ENCODE data around the gene TMEM245.

Gene TMEM245

DNA sequence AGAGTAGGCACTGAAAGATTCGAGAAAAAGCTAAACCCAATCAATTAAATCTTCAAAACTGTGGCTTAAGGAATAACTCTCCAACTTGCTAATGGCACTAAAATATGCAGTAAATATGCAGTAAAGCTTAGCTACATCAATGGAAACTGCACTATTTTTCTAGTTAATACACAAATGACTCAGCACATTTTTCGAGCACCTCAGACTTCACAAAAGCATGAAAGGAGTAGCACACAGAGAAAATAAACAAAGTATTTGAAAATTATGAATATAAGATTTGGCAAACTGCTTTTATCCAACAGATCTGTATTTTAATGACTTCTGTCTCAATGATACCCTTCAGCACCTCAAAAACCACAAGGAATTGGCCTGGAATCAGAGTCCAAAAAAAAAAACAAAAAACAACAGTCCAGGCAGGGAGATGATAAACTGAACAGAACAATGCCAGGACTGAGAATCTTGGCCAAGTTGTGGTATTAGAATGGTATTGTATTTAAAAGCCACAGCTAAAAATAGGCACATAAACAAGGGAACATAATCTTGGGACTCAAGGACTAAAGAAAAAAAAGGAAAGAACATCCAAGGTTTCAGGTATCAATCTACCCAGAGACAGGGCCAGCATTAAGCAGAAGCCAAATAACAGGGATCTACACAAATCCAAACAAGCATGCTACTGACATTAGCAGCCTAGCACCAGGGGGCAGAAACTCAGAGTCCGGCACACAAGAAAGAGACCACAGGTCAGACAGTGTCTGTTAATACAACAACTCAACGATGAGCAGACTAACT lies 21.4 kb downstream of the TMEM245 start:
- DNase-seq, result peak; percentile 30 to 67 (median 61)
- peaks cover 11 to 51% (median 17%) of the 10 kb centered on the region in 4 experiments for H3K36me3 ChIP-seq (ENCODE audit: control insufficient read depth in 4 of 4, insufficient read depth in 4 of 4, low read length in 3 of 4)
- H3K27ac ChIP-seq (ENCODE audit: insufficient read depth in 1 of 2, low read depth in 1 of 2, low read length in 2 of 2, poor library complexity in 1 of 2, severe bottlenecking in 2 of 2), result peak overlapping the region in 1 of 2 experiments; percentile 50
- no peaks in the 10 kb centered on the region for H3K27me3 ChIP-seq (replicated peaks in 2 of 5; ENCODE audit: control insufficient read depth in 4 of 5, insufficient read depth in 5 of 5, low read length in 4 of 5)
- H3K4me1 ChIP-seq (ENCODE audit: control extremely low read depth in 1 of 4, control insufficient read depth in 4 of 4, insufficient read depth in 4 of 4, low read length in 3 of 4), result peaks cover 12 to 35% (median 27%) of the 10 kb centered on the region in 4 experiments
- peaks cover 2 to 7% (median 4%) of the 10 kb centered on the region in 5 experiments for H3K9me3 ChIP-seq (ENCODE audit: control extremely low read depth in 1 of 5, control insufficient read depth in 4 of 5, insufficient read depth in 2 of 5, low read depth in 1 of 5, low read length in 4 of 5)
- WGBS (ENCODE audit: insufficient coverage), result no CpG with 5 or more reads among the region's 4 CpGs
- H3K4me3 ChIP-seq (ENCODE audit: control insufficient read depth in 1 of 7, extremely low read depth in 1 of 7, insufficient read depth in 4 of 7, low read depth in 2 of 7, low read length in 6 of 7), result no peak overlapping the region
- ChIA-PET CTCF (interaction anchor here (0.7 to 1.1 kb wide), 4 partner anchors 13 to 45 kb away, joined by 3 read pairs; partner anchors contain the start of gene TMEM245), POLR2A (interaction anchor here (0.6 to 0.9 kb wide), 2 partner anchors 21 to 46 kb away, joined by 5 to 6 read pairs; partner anchors contain the start of gene TMEM245)

DNA sequence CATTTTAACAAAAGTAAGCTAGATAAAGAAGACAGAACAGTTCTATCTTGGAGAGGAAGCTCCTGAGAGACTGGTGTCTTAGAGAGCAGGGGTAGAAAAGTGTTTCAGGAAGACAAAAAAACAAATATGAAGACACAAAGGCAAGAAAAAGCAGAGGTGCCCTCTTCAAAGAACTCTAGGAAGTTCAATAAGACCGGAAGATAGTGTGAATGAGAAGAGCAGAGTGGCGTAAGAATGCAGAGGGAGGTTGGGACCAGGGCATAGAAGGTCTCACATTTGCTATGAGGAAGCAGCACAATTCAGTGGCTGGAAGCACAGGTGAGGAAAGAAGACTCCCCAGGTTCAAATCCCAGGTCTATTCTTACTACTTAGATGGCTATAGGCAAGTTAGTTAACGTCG lies 22.6 kb downstream of the TMEM245 start:
- Histone ChIP-seq H3K9me3 (ENCODE audit: control extremely low read depth in 1 of 5, control insufficient read depth in 4 of 5, insufficient read depth in 2 of 5, low read depth in 1 of 5, low read length in 4 of 5) (no peaks in the 10 kb centered on the region), H3K27ac (ENCODE audit: insufficient read depth in 1 of 2, low read depth in 1 of 2, low read length in 2 of 2, poor library complexity in 1 of 2, severe bottlenecking in 2 of 2) (no peak overlapping the region), H3K27me3 (replicated peaks in 2 of 5; ENCODE audit: control insufficient read depth in 4 of 5, insufficient read depth in 5 of 5, low read length in 4 of 5) (no peaks in the 10 kb centered on the region), H3K36me3 (ENCODE audit: control insufficient read depth in 4 of 4, insufficient read depth in 4 of 4, low read length in 3 of 4) (peaks cover 10 to 54% (median 22%) of the 10 kb centered on the region in 4 experiments), H3K4me3 (ENCODE audit: control insufficient read depth in 1 of 7, extremely low read depth in 1 of 7, insufficient read depth in 4 of 7, low read depth in 2 of 7, low read length in 6 of 7) (no peak overlapping the region), H3K4me1 (ENCODE audit: control extremely low read depth in 1 of 4, control insufficient read depth in 4 of 4, insufficient read depth in 4 of 4, low read length in 3 of 4) (peaks cover 12 to 30% (median 25%) of the 10 kb centered on the region in 4 experiments)
- ChIA-PET CTCF (interaction anchor here (0.8 to 1.7 kb wide), 5 partner anchors 12 to 46 kb away, joined by 3 to 4 read pairs (median 3); partner anchors contain the start of gene TMEM245), POLR2A (no interaction called here)
- no peak for DNase-seq
- WGBS (ENCODE audit: insufficient coverage), result 94% methylated on average over 2 of the region's 4 CpGs

DNA sequence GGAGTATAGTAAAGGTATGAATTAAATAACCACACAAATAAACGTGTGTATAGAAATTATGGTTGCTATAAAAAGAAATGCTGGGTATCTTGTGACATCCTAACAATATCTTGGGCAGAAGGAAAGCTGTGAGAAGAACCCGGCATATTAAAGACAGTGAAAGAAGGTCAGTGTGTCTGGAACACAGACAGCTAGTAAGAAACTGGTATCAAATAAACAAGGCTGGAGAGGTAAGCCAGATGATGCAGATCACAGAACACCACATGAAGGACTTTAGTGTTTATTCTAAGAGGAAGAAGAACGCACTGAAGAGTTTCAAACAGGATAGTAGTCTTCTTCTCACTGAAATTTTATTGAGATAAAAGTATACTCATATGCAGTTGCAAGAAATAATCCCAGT lies 24.4 kb downstream of the TMEM245 start:
- 100% methylated on average over 1 of the region's 3 CpGs for WGBS (ENCODE audit: insufficient coverage)
- ChIA-PET POLR2A (no interaction called here), CTCF (interaction anchor here (0.9 kb wide), 1 partner anchor 8 kb away, joined by 3 read pairs; no protein-coding TSS in a partner anchor)
- peaks cover 12 to 58% (median 31%) of the 10 kb centered on the region in 4 experiments for H3K36me3 ChIP-seq (ENCODE audit: control insufficient read depth in 4 of 4, insufficient read depth in 4 of 4, low read length in 3 of 4)
- H3K4me1 ChIP-seq (ENCODE audit: control extremely low read depth in 1 of 4, control insufficient read depth in 4 of 4, insufficient read depth in 4 of 4, low read length in 3 of 4), result peaks cover 6 to 16% (median 14%) of the 10 kb centered on the region in 4 experiments
- no peaks in the 10 kb centered on the region for H3K9me3 ChIP-seq (ENCODE audit: control extremely low read depth in 1 of 5, control insufficient read depth in 4 of 5, insufficient read depth in 2 of 5, low read depth in 1 of 5, low read length in 4 of 5)
- no peak overlapping the region for H3K4me3 ChIP-seq (ENCODE audit: control insufficient read depth in 1 of 7, extremely low read depth in 1 of 7, insufficient read depth in 4 of 7, low read depth in 2 of 7, low read length in 6 of 7)
- no peak for DNase-seq
- no peak overlapping the region for H3K27ac ChIP-seq (ENCODE audit: insufficient read depth in 1 of 2, low read depth in 1 of 2, low read length in 2 of 2, poor library complexity in 1 of 2, severe bottlenecking in 2 of 2)
- no peaks in the 10 kb centered on the region for H3K27me3 ChIP-seq (replicated peaks in 2 of 5; ENCODE audit: control insufficient read depth in 4 of 5, insufficient read depth in 5 of 5, low read length in 4 of 5)

- Histone ChIP-seq H3K4me1 (ENCODE audit: control extremely low read depth in 1 of 4, control insufficient read depth in 4 of 4, insufficient read depth in 4 of 4, low read length in 3 of 4) (peaks cover 6 to 16% (median 14%) of the 10 kb centered on the region in 4 experiments), H3K4me3 (ENCODE audit: control insufficient read depth in 1 of 7, extremely low read depth in 1 of 7, insufficient read depth in 4 of 7, low read depth in 2 of 7, low read length in 6 of 7) (no peak overlapping the region), H3K27ac (ENCODE audit: insufficient read depth in 1 of 2, low read depth in 1 of 2, low read length in 2 of 2, poor library complexity in 1 of 2, severe bottlenecking in 2 of 2) (no peak overlapping the region), H3K9me3 (ENCODE audit: control extremely low read depth in 1 of 5, control insufficient read depth in 4 of 5, insufficient read depth in 2 of 5, low read depth in 1 of 5, low read length in 4 of 5) (no peaks in the 10 kb centered on the region), H3K36me3 (ENCODE audit: control insufficient read depth in 4 of 4, insufficient read depth in 4 of 4, low read length in 3 of 4) (peaks cover 12 to 63% (median 35%) of the 10 kb centered on the region in 4 experiments), H3K27me3 (replicated peaks in 2 of 5; ENCODE audit: control insufficient read depth in 4 of 5, insufficient read depth in 5 of 5, low read length in 4 of 5) (no peaks in the 10 kb centered on the region)
- ChIA-PET POLR2A (no interaction called here), CTCF (no interaction called here)
- 98% methylated on average over 6 of the region's 6 CpGs for WGBS (ENCODE audit: insufficient coverage)
- DNase-seq, result no peak
Observed at GRCh38 chr9:109094268-109094667, 25.5 kb downstream of the TMEM245 start.

- H3K27me3 ChIP-seq (replicated peaks in 2 of 5; ENCODE audit: control insufficient read depth in 4 of 5, insufficient read depth in 5 of 5, low read length in 4 of 5), result no peaks in the 10 kb centered on the region
- DNase-seq, result no peak
- no peaks in the 10 kb centered on the region for H3K9me3 ChIP-seq (ENCODE audit: control extremely low read depth in 1 of 5, control insufficient read depth in 4 of 5, insufficient read depth in 2 of 5, low read depth in 1 of 5, low read length in 4 of 5)
- no peak overlapping the region for H3K27ac ChIP-seq (ENCODE audit: insufficient read depth in 1 of 2, low read depth in 1 of 2, low read length in 2 of 2, poor library complexity in 1 of 2, severe bottlenecking in 2 of 2)
- peaks cover 26 to 78% (median 43%) of the 10 kb centered on the region in 4 experiments for H3K36me3 ChIP-seq (ENCODE audit: control insufficient read depth in 4 of 4, insufficient read depth in 4 of 4, low read length in 3 of 4)
- no peak overlapping the region for H3K4me3 ChIP-seq (ENCODE audit: control insufficient read depth in 1 of 7, extremely low read depth in 1 of 7, insufficient read depth in 4 of 7, low read depth in 2 of 7, low read length in 6 of 7)
- CTCF ChIA-PET, result no interaction called here
- no CpG with 5 or more reads among the region's 1 CpG for WGBS (ENCODE audit: insufficient coverage)
- H3K4me1 ChIP-seq (ENCODE audit: control extremely low read depth in 1 of 4, control insufficient read depth in 4 of 4, insufficient read depth in 4 of 4, low read length in 3 of 4), result peaks cover 0 to under 1% (median 0%) of the 10 kb centered on the region in 4 experiments
- POLR2A ChIA-PET, result no interaction called here
Observed at GRCh38 chr9:109092587-109092986, 27.2 kb downstream of the TMEM245 start.

- Histone ChIP-seq H3K9me3 (ENCODE audit: control extremely low read depth in 1 of 5, control insufficient read depth in 4 of 5, insufficient read depth in 2 of 5, low read depth in 1 of 5, low read length in 4 of 5) (no peaks in the 10 kb centered on the region), H3K36me3 (ENCODE audit: control insufficient read depth in 4 of 4, insufficient read depth in 4 of 4, low read length in 3 of 4) (peaks cover 29 to 80% (median 47%) of the 10 kb centered on the region in 4 experiments), H3K4me1 (ENCODE audit: control extremely low read depth in 1 of 4, control insufficient read depth in 4 of 4, insufficient read depth in 4 of 4, low read length in 3 of 4) (no peaks in the 10 kb centered on the region), H3K4me3 (ENCODE audit: control insufficient read depth in 1 of 7, extremely low read depth in 1 of 7, insufficient read depth in 4 of 7, low read depth in 2 of 7, low read length in 6 of 7) (no peak overlapping the region), H3K27me3 (replicated peaks in 2 of 5; ENCODE audit: control insufficient read depth in 4 of 5, insufficient read depth in 5 of 5, low read length in 4 of 5) (no peaks in the 10 kb centered on the region), H3K27ac (ENCODE audit: insufficient read depth in 1 of 2, low read depth in 1 of 2, low read length in 2 of 2, poor library complexity in 1 of 2, severe bottlenecking in 2 of 2) (no peak overlapping the region)
- CTCF ChIA-PET, result no interaction called here
- no peak for DNase-seq
- POLR2A ChIA-PET, result no interaction called here
Observed at GRCh38 chr9:109092051-109092580, 27.6 kb downstream of the TMEM245 start.

GRCh38 chr9:109088221-109088620 lies 31.5 kb downstream of the TMEM245 start:
- H3K4me3 ChIP-seq (ENCODE audit: control insufficient read depth in 1 of 7, extremely low read depth in 1 of 7, insufficient read depth in 4 of 7, low read depth in 2 of 7, low read length in 6 of 7), result no peak overlapping the region
- no peak overlapping the region for H3K27ac ChIP-seq (ENCODE audit: insufficient read depth in 1 of 2, low read depth in 1 of 2, low read length in 2 of 2, poor library complexity in 1 of 2, severe bottlenecking in 2 of 2)
- H3K36me3 ChIP-seq (ENCODE audit: control insufficient read depth in 4 of 4, insufficient read depth in 4 of 4, low read length in 3 of 4), result peaks cover 29 to 74% (median 49%) of the 10 kb centered on the region in 4 experiments
- no peaks in the 10 kb centered on the region for H3K9me3 ChIP-seq (ENCODE audit: control extremely low read depth in 1 of 5, control insufficient read depth in 4 of 5, insufficient read depth in 2 of 5, low read depth in 1 of 5, low read length in 4 of 5)
- CTCF ChIA-PET, result interaction anchor here (0.7 to 1.1 kb wide), 3 partner anchors 21 to 32 kb away, joined by 3 read pairs; partner anchors contain the start of gene TMEM245
- WGBS (ENCODE audit: insufficient coverage), result 100% methylated on average over 4 of the region's 7 CpGs
- POLR2A ChIA-PET, result no interaction called here
- H3K27me3 ChIP-seq (replicated peaks in 2 of 5; ENCODE audit: control insufficient read depth in 4 of 5, insufficient read depth in 5 of 5, low read length in 4 of 5), result no peaks in the 10 kb centered on the region
- H3K4me1 ChIP-seq (ENCODE audit: control extremely low read depth in 1 of 4, control insufficient read depth in 4 of 4, insufficient read depth in 4 of 4, low read length in 3 of 4), result no peaks in the 10 kb centered on the region
- no peak for DNase-seq
